NCI-H446 (cell line): ENCODE measurements around the gene RAB31.

Experiments used
- DNase-seq, 2 experiments: peaks; one replicate each; lab custom pipeline; 2025; lab: John Stamatoyannopoulos, UW

Gene RAB31

DNA sequence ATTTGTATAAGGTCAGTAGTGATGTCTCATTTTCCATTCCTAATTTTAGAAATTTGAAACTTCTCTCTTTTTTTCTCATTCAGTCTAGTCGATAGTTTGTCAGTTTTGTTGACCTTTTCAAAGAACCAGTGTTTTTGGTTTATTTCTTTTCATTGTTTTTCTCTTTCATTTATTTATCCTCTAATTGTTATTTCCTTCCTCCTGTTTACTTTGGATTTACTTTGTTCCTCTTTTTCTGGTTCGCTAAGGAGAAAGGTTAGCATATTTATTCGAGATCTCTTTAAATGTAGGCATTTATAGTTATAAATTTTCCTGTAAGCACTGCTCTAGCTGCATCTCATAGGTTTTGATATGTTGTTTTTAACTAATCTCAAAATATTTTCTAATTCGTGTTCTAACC lies 112.6 kb downstream of the RAB31 start:
- DNase-seq, result no peak

GRCh38 chr18:9822587-9823185 lies 114.6 kb downstream of the RAB31 start:
- no peak for DNase-seq

- DNase-seq, result no peak
Observed at GRCh38 chr18:9823805-9824473, 115.8 kb downstream of the RAB31 start.

DNA sequence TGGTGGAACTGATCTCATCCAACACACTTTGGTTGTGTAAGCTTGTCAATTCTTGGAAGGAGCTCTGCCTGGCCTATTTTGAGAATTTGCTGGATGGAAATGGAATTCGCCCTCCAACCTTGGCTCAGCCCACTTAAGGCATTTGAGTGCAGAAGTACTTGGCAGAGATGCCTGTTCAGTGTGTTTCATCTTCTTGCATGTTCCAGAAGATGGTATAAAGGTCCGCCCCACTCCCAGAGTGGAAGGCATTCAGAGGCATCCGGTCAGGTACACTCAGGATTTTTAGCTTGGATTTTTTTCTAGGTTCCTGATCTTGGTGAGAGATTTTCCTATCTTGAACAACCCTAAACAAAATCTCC lies 116.4 kb downstream of the RAB31 start:
- peak in 1 of 2 experiments; percentile 21 for DNase-seq

DNA sequence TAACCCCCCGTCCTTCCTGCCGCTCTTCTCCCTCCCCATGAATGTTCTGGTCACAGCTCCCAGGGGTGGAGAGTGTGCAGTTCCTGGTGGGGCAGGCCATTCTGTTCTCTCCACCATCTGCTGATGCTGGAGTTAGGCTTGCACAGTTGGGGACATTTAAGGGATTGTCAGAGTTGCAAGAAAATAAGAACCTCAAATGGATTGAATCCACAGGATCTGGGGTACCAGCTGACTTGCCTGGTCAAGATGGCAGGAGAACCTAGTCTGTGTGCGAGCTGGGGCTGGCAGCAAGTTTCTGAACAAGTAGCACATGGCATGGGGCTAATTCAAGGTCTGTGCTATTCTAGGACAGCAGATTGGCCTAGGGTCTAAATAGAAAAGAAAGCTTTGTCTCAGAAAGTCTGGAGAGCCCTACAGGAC lies 116.9 kb downstream of the RAB31 start:
- no peak for DNase-seq

GRCh38 chr18:9825571-9826073 lies 117.5 kb downstream of the RAB31 start:
- peak in 1 of 2 experiments; percentile 17 for DNase-seq

GRCh38 chr18:9826685-9827084 lies 118.6 kb downstream of the RAB31 start:
- DNase-seq, result no peak

DNA sequence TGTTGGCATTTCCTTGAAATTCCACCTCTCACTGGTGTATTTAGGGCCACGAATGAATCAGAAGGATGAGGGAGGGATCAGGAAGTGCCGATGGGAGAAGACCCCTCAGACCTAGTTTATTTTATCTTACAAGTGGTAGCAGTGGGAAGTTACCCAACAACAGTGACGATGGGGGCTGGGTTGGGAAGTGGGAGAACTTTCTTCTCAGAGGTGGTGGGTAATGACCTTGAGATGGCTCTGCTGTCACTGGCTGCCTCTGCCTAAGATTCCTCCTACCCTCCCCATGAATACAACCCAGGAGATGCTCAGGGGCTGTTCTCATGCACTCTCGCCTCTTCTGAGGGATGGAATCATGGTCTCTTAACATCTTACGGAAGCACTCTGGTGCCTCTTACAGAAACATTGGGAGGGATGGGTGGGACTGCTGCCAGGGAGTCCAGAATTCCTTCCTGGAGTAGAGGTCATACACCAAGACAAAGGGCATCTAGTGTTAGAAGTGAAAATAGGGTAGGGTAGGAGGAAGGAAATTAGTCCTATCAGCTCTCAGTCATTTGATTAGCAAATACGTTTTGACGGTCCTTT lies 119.2 kb downstream of the RAB31 start:
- no peak for DNase-seq

DNA sequence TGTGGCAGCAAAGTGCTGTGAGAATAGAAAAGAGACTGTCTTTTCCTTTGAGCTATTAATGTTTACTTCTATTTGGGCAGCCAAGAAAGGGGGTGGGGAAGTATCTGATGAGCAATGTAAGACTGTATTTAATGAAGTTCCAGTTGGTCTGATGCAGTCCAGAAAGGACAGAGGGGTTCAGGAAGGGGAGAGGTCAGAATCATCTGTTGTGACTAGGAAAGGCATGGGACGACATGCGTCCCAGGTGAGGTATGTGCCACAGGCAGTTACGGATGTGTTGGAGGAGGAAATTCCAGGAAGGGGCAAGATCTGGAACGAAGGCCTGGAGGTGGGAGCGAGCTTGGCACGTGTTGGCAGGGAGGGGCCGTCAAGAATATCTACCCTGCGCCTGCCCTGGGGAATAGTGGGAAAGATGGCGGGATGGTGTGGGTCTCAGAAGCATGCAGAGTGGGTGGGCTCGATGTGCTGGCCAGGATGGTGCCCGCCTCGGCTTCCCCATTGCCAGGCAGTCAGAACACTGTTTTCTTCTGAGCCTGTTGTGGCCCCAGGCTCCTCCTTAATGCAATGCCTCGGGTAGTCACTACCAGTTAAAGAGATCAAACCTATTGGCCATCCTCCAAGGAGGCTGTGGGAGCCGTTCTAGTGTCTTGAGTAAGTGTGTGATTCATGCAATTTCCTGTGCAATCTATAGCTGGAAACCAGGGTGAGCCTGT lies 119.8 kb downstream of the RAB31 start:
- peak in 1 of 2 experiments; percentile 25 for DNase-seq

DNA sequence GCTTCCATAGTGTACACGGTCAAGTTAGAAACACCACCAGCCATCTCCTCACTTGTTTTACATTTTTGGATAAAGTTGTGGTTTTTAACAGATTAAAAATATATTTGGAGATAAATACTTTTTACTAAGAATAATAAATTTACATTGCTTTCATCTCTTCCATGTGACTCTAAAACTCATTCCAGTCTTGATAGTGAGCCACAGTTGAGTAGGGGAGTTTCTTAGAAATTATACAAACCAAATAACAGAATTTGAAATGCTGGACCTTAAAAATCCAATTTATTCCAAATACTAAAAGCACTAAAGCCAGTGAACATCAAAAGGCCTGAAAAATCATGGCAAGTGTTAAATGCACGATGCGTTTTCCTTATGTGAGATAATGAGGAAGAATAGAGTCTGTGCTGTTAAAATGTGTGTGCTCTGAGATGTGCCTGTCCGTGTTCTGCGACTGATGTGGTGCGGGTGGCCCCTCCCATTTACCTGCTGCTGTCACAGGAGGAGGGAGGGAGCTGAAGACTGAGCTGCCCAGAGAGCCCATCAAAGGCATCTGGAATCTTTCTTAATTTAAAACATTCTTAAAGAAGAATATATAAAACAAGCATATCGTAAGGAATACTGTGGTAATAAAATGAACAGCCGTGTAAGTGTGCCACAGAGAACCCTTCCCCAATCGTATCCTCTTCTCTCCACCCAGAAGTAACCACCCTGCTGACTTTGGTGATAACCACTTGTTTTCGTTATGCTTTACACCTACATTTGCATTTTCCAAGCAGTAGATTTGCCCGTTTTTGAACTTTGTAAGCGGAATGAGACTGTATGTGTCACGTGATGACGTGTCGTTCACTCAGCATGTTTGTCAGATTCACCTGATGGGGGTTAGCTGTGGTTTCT lies 120.7 kb downstream of the RAB31 start:
- no peak for DNase-seq

- DNase-seq, result no peak
Observed at GRCh38 chr18:9829397-9829712, 121.3 kb downstream of the RAB31 start.

- DNase-seq, result no peak
Observed at GRCh38 chr18:9831036-9831722, 123.1 kb downstream of the RAB31 start.

GRCh38 chr18:9831723-9832199 lies 123.7 kb downstream of the RAB31 start:
- DNase-seq, result no peak

- no peak for DNase-seq
Observed at GRCh38 chr18:9832871-9833270, 124.8 kb downstream of the RAB31 start.

DNA sequence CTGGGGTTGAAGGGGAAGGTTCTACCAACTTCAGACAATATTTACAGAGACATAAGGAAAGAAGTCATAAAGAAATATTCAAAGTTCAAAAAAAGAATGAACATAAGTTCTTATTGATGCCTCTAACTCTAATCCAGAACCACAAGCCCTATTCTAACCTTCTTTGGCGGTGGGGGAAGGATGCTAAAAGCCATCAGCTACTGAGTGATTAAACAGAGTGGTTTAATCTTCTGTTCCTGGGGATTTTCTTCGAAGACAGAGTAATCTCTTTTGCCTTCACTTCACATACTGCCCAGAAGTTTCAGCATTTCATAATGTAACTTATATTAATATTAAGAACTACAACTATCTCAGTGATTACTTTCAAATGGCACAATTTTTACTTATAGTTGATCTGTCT lies 126.5 kb downstream of the RAB31 start:
- DNase-seq, result no peak

- no peak for DNase-seq
Observed at GRCh38 chr18:9835113-9835755, 127.1 kb downstream of the RAB31 start.

- no peak for DNase-seq
Observed at GRCh38 chr18:9835825-9836224, 127.7 kb downstream of the RAB31 start.

DNA sequence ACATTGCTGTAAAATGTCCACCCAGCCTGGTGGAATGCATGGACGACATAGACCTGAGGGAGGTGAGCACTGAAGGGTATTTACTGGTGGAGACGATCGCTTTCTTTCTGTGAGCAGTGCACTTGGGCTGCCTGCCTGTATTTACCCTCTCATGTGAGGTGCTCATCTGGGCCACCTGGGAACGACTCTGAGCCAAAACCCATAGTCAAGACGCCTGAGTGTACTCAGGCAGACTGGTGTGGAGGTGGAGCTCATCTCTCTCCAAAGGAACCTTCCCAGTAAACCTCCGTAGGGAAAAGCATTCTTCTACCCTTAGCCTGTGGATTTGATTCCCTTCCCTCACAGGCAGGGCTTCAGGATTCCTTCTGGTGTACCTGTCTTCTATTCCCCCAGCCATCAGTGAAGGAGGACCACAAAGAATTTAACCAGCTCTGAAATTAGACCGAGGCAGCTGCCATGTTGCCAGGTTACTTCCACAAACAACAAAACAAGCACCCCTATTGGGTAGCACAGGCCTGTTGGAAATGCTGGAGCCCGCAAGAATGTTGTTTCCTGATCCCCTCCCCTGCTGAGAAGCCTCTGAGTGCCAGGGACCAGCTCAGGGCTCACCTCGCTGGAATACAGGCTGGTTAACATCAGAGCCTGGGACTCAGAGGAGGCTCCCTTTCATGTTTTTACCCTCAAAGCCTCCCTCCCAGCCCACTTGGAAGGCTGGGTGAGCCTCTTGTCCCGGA lies 130.2 kb downstream of the RAB31 start:
- no peak for DNase-seq

DNA sequence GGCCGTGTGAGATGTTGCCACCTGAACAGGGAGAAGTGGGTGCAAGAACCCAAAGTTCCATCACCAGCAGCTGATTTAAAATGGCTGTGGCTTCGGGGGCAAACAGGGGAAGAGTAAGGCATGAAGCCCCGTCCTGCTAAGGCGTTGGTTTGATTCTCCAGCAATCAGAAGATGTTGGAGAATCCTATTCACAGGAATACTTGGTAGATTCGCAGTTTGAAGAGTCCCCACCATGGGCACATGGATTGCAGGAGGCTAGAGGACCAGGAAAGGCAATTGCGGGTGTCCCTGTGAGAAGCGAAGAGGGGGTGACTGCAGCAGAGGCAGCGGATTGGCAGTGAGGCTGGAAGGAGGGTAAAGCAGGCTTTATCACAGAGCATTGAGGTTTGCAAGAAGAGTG lies 131.1 kb downstream of the RAB31 start:
- DNase-seq, result no peak

GRCh38 chr18:9839853-9840252 lies 131.8 kb downstream of the RAB31 start:
- no peak for DNase-seq
